GM23338 (cell line): ENCODE results near the gene VMP1. TPM values are rescaled to one million over a fixed set of nuclear protein-coding genes. Genes with fewer than 3 reads are reported as not detected.

Source experiments
- ATAC-seq: fragments of 200-7000 bp; cut with Tn5 transposase; 3 replicates; pipeline ENCODE4 v1.9.1; 2020
- DNase-seq: peaks from one replicate; pipeline ENCODE4 v3.0.0-alpha.2; 2015; ENCODE audit warnings: low spot score
- H2AFZ ChIP-seq: fragments of 200-600 bp; sonication (generic); 2 replicates; pipeline ENCODE4 v1.8.0; 2016; ENCODE audit warnings: antibody characterized with exemption, mild to moderate bottlenecking, moderate library complexity
- H3F3A ChIP-seq: fragments of 200-600 bp; sonication (generic); replicated peaks from 2 replicates; pipeline ENCODE4 v1.8.0; 2017; ENCODE audit warnings: antibody characterized with exemption, mixed run types, low read depth
- H3K27ac ChIP-seq: fragments of 200-600 bp; sonication (generic); 2 replicates; pipeline ENCODE4 v1.6.1; 2016; ENCODE audit warnings: low read depth
- H3K27me3 ChIP-seq: fragments of 200-600 bp; sonication (generic); 2 replicates; pipeline ENCODE4 v1.8.0; 2016; ENCODE audit warnings: mild to moderate bottlenecking, mixed run types, moderate library complexity; ENCODE audit not compliant: insufficient read depth
- H3K36me3 ChIP-seq: fragments of 200-600 bp; sonication (generic); 2 replicates; pipeline ENCODE4 v1.8.0; 2016; ENCODE audit warnings: mild to moderate bottlenecking; ENCODE audit not compliant: insufficient read depth
- H3K4me1 ChIP-seq: fragments of 200-600 bp; sonication (generic); 2 replicates; pipeline ENCODE4 v1.8.0; 2016; ENCODE audit warnings: mild to moderate bottlenecking, moderate library complexity; ENCODE audit not compliant: insufficient read depth
- H3K4me2 ChIP-seq: fragments of 200-600 bp; sonication (generic); 2 replicates; pipeline ENCODE4 v1.7.1; 2017; ENCODE audit warnings: mixed run types
- H3K4me3 ChIP-seq: fragments of 200-600 bp; sonication (generic); 2 replicates; pipeline ENCODE4 v1.6.1; 2016; ENCODE audit warnings: mixed run types
- H3K79me2 ChIP-seq: fragments of 200-600 bp; sonication (generic); replicated peaks from 2 replicates; pipeline ENCODE4 v1.8.0; 2017; ENCODE audit warnings: mild to moderate bottlenecking; ENCODE audit not compliant: insufficient read depth
- H3K9me2 ChIP-seq: fragments of 200-600 bp; sonication (generic); 2 replicates; pipeline ENCODE4 v1.8.0; 2017; ENCODE audit not compliant: insufficient read depth
- H4K20me1 ChIP-seq: fragments of 200-600 bp; sonication (generic); replicated peaks from 2 replicates; pipeline ENCODE4 v1.8.0; 2017; ENCODE audit warnings: mild to moderate bottlenecking; ENCODE audit not compliant: insufficient read depth
- H3K27ac Mint-ChIP-seq: 2 replicates; pipeline ENCODE4 v1.8.0; 2020; ENCODE audit warnings: inconsistent platforms, mild to moderate bottlenecking, moderate library complexity, mixed read lengths
- H3K27me3 Mint-ChIP-seq: 3 replicates; pipeline ENCODE4 v1.8.0; 2022; ENCODE audit warnings: low read depth, mild to moderate bottlenecking, moderate library complexity, mixed read lengths, inconsistent platforms; ENCODE audit not compliant: insufficient read depth, poor library complexity
- H3K36me3 Mint-ChIP-seq: 3 replicates; pipeline ENCODE4 v1.8.0; 2021; ENCODE audit warnings: low read depth, mild to moderate bottlenecking, inconsistent platforms, moderate library complexity, mixed read lengths
- H3K4me1 Mint-ChIP-seq: 3 replicates; pipeline ENCODE4 v1.8.0; 2020; ENCODE audit warnings: mild to moderate bottlenecking, inconsistent platforms, mixed read lengths
- H3K4me3 Mint-ChIP-seq: 3 replicates; pipeline ENCODE4 v1.8.0; 2021; ENCODE audit warnings: moderate library complexity, mild to moderate bottlenecking, inconsistent platforms, mixed read lengths
- H3K9me3 Mint-ChIP-seq: 3 replicates; pipeline ENCODE4 v1.8.0; 2020; ENCODE audit warnings: moderate library complexity, mild to moderate bottlenecking, inconsistent platforms, mixed read lengths
- EZH2 ChIP-seq: fragments of 200-600 bp; sonication (generic); IDR thresholded peaks from one replicate; pipeline ENCODE4 v1.8.0; 2017; ENCODE audit warnings: antibody characterized with exemption, mild to moderate bottlenecking, low read depth; ENCODE audit not compliant: unreplicated experiment
- EZH2phosphoT487 ChIP-seq: fragments of 200-600 bp; sonication (generic); IDR thresholded peaks from one replicate; pipeline ENCODE4 v1.8.1; 2018; ENCODE audit warnings: antibody characterized with exemption; ENCODE audit not compliant: unreplicated experiment
- JUNB ChIP-seq: IDR thresholded peaks from one replicate; pipeline ENCODE4 v1.6.1; 2016; ENCODE audit warnings: antibody characterized with exemption; ENCODE audit not compliant: unreplicated experiment
- POLR2AphosphoS5 ChIP-seq: IDR thresholded peaks from 2 replicates; pipeline ENCODE4 v1.6.1; 2016; ENCODE audit warnings: antibody characterized with exemption, low read depth
- STAT1 ChIP-seq: IDR thresholded peaks from one replicate; pipeline ENCODE4 v1.6.1; 2016; ENCODE audit warnings: antibody characterized with exemption; ENCODE audit not compliant: unreplicated experiment
- ZNF114 ChIP-seq: fragments of 250-450 bp; sonication (Bioruptor Pico); IDR thresholded peaks from 2 replicates; pipeline ENCODE4 v1.5.0; 2020; ENCODE audit warnings: mild to moderate bottlenecking, moderate library complexity
- polyA plus RNA-seq: library from polyadenylated mRNA; unstranded; fragments of >200 nt; fragmentation: Nextera tagmentation; extraction: Ambion mirVana; gene quantifications from 2 replicates; pipeline ENCODE4 v1.2.1, GENCODE V29; 2016
- total RNA-seq: library from RNA; depleted of rRNA; stranded (reverse); fragments of >200 nt; shearing (Covaris generic); gene quantifications from 2 replicates; pipeline ENCODE4 v1.2.3, GENCODE V29; 2014
- TF ChIP-seq, protein P1 (sequence below): IDR thresholded peaks from one replicate; pipeline ENCODE4 v1.6.1; 2018; ENCODE audit warnings: antibody characterized with exemption; ENCODE audit not compliant: unreplicated experiment

VMP1 gene
- total and polyA plus RNA-seq, 2 experiments from 2014 or later, result 70.1 to 112 TPM

- TF ChIP-seq, protein P1, sequence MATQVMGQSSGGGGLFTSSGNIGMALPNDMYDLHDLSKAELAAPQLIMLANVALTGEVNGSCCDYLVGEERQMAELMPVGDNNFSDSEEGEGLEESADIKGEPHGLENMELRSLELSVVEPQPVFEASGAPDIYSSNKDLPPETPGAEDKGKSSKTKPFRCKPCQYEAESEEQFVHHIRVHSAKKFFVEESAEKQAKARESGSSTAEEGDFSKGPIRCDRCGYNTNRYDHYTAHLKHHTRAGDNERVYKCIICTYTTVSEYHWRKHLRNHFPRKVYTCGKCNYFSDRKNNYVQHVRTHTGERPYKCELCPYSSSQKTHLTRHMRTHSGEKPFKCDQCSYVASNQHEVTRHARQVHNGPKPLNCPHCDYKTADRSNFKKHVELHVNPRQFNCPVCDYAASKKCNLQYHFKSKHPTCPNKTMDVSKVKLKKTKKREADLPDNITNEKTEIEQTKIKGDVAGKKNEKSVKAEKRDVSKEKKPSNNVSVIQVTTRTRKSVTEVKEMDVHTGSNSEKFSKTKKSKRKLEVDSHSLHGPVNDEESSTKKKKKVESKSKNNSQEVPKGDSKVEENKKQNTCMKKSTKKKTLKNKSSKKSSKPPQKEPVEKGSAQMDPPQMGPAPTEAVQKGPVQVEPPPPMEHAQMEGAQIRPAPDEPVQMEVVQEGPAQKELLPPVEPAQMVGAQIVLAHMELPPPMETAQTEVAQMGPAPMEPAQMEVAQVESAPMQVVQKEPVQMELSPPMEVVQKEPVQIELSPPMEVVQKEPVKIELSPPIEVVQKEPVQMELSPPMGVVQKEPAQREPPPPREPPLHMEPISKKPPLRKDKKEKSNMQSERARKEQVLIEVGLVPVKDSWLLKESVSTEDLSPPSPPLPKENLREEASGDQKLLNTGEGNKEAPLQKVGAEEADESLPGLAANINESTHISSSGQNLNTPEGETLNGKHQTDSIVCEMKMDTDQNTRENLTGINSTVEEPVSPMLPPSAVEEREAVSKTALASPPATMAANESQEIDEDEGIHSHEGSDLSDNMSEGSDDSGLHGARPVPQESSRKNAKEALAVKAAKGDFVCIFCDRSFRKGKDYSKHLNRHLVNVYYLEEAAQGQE, result no peak
- no peak for TF ChIP-seq ZNF114 (CRISPR knock-in tag)
Observed at GRCh38 chr17:59814685-59815084, 107.2 kb downstream of the VMP1 start (continued).

DNA sequence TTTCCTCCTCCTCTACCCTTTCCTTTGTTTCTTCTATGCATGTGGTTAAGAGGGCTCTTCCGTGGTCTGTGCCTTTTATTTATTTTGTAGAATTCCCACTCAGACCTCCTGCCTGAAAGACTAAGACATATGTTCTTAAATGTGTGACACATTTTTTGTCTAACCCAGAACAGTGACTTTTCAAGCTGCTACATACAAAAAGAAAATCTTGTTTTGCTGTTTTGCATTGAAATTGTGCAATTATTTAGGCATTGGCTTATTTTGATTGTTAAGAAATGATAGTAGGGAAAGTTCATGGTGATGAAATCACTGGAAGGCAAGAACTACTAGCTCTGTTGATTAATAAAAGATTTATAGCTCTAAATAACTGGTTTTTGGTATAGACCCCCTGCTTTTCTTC lies 108.5 kb downstream of the VMP1 start:
- no peaks in the 10 kb centered on the region for H3K79me2 ChIP-seq
- H4K20me1 ChIP-seq, result no peaks in the 10 kb centered on the region
- H3K4me1 ChIP-seq, result peaks cover 4% of the 10 kb centered on the region; the same call in 1 of the 2 replicates
- H3K4me3 ChIP-seq, result no peak overlapping the region
- H3K36me3 ChIP-seq, result no peaks in the 10 kb centered on the region
- Mint-ChIP-seq H3K27me3 (no peaks in the 10 kb centered on the region), H3K27ac (no peak overlapping the region), H3K4me1 (no peaks in the 10 kb centered on the region), H3K9me3 (no peaks in the 10 kb centered on the region), H3K36me3 (peaks cover 4% of the 10 kb centered on the region; the same call in 2 of the 3 replicates), H3K4me3 (no peak overlapping the region; the same call in 2 of the 3 replicates)
- H2AFZ ChIP-seq, result no peak overlapping the region
- no peak overlapping the region for H3K4me2 ChIP-seq
- H3K27me3 ChIP-seq, result no peaks in the 10 kb centered on the region
- no peaks in the 10 kb centered on the region for H3F3A ChIP-seq
- ATAC-seq (no peak), DNase-seq (no peak)
- no peaks in the 10 kb centered on the region for H3K9me2 ChIP-seq
- no peak overlapping the region for H3K27ac ChIP-seq
- TF ChIP-seq JUNB (no peak), EZH2phosphoT487 (no peak), EZH2 (no peak), STAT1 (no peak), POLR2AphosphoS5 (no peak)
- TF ChIP-seq, protein P1, result no peak
